Right hindlimb (tissue), 1 donor: ENCODE measurements around the gene TENT4B.

Experiments used
- DNase-seq: peaks from one replicate; pipeline ENCODE4 v3.0.0-alpha.2; 2018

Gene TENT4B

GRCh38 chr16:50260206-50261159, 107.4 kb downstream of the TENT4B start:
- DNase-seq: no peak

- no peak for DNase-seq
These were observed 108.1 kb downstream of the TENT4B start for GRCh38 chr16:50261160-50261706.

- DNase-seq: no peak
These were observed 108.7 kb downstream of the TENT4B start for GRCh38 chr16:50261707-50262235.

GRCh38 chr16:50263060-50263909, 110.2 kb downstream of the TENT4B start:
- DNase-seq: no peak

GRCh38 chr16:50263940-50264929, 111.1 kb downstream of the TENT4B start:
- no peak for DNase-seq

GRCh38 chr16:50265260-50265659, 112.2 kb downstream of the TENT4B start:
- no peak for DNase-seq

GRCh38 chr16:50265716-50266336, 112.7 kb downstream of the TENT4B start:
- no peak for DNase-seq

- DNase-seq: peak; percentile 85
These were observed 113.4 kb downstream of the TENT4B start, which contains the start of gene ADCY7 for GRCh38 chr16:50266337-50267091. ADCY7 (plus strand) TSS chr16:50266551; CDS start chr16:50288180, 21,629 bp downstream.

- peak; percentile 24 for DNase-seq
These were observed 114.1 kb downstream of the TENT4B start for GRCh38 chr16:50267151-50267631.

- peak; percentile 23 for DNase-seq
These were observed 114.5 kb downstream of the TENT4B start for GRCh38 chr16:50267651-50268050.

- DNase-seq: no peak
These were observed 115.2 kb downstream of the TENT4B start for GRCh38 chr16:50268352-50268751.

- DNase-seq: peak; percentile 11
These were observed 116.1 kb downstream of the TENT4B start for GRCh38 chr16:50269061-50269705.

- DNase-seq: no peak
These were observed 116.8 kb downstream of the TENT4B start for GRCh38 chr16:50269769-50270509.

- DNase-seq: peak; percentile 11
These were observed 117.5 kb downstream of the TENT4B start for GRCh38 chr16:50270510-50271147.

- peak; percentile 17 for DNase-seq
These were observed 118.3 kb downstream of the TENT4B start for GRCh38 chr16:50271148-50272041.

- DNase-seq: no peak
These were observed 119.0 kb downstream of the TENT4B start for GRCh38 chr16:50272111-50272571.
